CD4-positive, alpha-beta T cell treated with Interleukin-4 for 4 hours (primary cell): ENCODE results near the gene SESN1.
"Not testable (repeated sequence)": the region's sequence is repeated elsewhere in the genome, so short reads cannot be mapped to it uniquely, and the experiment has no call there.

ENCODE experiments used
- DNase-seq: peaks from one replicate; pipeline ENCODE4 v3.0.0-alpha.2; 2020

Gene SESN1

GRCh38 chr6:109093732-109094415, 772 bp downstream of the SESN1 start:
- no peak for DNase-seq

- no peak for DNase-seq
Measured at GRCh38 chr6:109092074-109092473, 2.6 kb downstream of the SESN1 start.

DNA sequence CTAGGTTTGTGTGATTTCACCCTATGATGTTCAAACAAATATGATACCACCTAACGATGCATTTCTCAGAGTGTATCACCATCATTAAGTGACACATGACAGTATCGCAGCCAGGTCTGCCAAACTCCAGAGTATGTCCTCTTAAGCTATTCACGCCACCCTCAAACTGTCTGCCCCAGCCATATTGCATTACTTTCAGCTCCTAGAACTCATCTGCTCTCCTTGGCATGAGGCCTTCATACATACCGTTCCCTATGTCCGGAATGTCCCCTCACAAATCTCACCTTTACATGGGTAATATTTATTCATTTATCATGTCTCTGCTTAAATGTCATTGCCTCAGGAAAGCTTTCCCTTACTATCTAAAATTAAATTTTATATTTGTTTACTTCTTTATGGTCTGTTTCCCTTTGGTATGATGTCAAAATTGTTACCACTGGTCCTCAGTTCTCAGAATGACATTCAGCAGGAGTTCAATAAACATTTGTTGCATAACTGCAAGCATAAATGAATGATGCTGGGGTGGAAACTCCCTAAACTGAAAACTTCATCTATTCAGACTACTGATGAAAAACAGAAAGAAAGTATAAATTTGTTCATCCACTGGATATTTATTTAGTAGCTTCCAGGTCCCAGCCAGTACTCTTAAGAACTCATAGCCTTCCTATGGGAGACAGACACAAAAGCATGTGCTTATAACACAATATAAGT, 3.2 kb downstream of the SESN1 start:
- no peak for DNase-seq

DNA sequence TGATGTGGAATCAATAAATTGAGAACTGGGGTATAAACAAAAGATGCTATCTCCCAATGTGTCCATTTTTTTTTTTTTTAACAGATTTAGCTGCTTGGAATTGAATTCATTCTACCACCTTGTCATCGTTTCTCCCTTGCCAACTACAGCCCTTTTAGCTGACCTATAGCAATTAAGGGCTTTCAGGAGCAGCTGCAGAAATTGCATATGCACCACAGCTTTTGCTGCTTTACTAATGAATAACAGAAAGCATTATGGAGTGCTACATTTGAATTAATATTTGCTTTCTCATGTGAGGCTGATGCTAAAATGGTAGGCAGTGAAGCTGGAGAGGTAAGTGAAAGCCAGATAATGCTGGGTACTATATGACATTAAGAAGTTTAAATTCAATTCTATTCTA, 5.7 kb downstream of the SESN1 start:
- no peak for DNase-seq

DNA sequence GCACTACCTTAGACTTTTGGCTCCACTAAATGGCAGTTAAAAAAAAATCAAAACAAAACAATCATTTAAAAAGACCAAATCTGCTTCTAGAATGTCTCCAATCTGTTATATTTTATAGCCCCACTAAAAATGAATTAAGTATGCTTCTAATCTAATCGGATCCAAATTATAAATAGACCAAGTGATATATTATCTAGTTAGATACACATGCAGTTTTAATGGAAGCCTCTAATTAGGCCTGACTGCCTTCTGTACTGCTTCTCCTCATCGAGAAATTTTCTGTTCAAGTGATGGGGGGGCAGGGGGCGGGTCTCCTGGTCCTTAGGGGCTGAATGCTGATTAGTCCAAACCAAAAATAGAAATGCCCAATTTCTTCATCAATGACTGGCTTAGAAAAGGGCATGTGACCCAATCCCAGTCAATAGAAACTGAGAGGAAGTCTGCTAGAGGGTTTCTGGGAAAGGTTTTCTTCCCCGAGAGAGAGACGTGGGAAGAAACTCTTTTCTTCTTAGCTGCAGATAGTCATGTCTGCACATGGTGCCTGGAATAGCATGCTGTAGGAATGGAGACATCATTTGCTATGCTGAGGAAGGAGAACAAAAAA, 6.9 kb downstream of the SESN1 start:
- no peak for DNase-seq

- not testable (repeated sequence) for DNase-seq
Measured at GRCh38 chr6:109084146-109084545, 10.5 kb downstream of the SESN1 start.

DNA sequence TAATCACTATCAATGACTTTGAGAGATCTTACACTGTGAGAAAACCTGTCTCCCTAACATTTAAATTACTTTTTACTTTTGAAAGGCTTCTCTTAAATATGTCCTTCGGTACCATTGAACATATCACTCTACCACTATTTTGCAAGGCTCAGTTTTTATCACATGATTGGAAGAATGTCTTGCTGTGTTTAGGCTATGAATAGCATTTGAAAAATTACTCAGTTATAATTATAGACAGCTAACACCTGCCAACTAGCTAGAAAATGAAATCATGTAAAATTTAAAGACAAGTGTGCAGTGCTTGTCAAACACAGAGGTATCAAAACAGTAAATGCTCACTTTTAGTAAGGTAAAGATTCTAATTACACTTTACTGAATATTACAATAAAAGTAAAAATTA, 11.0 kb downstream of the SESN1 start:
- DNase-seq = no peak

- DNase-seq = no peak
Measured at GRCh38 chr6:109082188-109082577, 12.5 kb downstream of the SESN1 start.

DNA sequence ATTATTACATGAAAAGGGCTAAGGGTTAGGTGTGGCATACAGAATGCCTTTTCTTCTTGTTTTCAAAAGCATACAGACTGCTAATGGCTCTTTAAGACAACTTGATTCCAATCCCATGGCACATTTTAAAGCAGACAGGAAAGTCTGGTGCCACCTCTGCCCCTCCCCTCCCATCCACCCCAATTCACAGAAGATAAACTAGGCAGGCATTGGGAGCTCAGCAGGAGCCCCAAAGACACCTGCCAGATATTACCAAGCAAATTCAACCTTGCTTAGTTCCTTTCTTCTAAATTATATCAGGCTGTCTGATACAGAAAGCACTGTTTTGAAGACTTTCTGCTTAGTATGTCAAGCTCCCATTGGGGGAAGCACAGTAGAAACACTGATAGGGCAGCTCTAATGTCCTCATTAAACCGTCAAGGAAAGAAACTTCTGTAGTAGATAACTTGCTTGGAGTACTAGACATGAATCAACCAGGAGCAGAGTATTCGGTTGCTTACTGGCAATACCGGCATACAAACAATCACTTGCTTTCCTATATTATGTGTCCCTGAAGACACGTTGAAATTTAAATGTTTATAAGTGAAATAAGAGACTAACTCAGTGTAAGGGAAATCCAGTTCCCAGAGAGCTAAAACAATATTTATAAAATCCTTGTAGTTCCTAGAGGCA, 13.0 kb downstream of the SESN1 start:
- DNase-seq = no peak

DNA sequence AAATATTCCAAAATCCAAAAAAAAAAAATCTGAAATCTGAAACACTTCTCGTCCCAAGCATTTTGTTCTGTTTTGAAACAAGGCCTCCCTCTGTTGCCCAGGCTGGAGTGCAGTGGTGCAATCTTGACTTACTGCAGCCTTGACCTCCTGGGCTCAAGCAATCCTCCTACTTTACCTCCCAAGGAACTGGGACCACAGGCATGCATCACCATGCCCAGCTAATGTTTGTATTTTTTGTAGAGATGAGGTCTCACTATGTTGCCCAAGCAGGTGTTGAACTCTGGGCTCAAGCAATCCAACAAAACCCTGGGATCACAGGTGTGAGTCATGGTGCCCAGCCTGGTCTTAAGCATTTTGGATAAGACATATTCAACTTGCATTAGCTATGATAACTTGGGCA, 13.6 kb downstream of the SESN1 start:
- no peak for DNase-seq

DNA sequence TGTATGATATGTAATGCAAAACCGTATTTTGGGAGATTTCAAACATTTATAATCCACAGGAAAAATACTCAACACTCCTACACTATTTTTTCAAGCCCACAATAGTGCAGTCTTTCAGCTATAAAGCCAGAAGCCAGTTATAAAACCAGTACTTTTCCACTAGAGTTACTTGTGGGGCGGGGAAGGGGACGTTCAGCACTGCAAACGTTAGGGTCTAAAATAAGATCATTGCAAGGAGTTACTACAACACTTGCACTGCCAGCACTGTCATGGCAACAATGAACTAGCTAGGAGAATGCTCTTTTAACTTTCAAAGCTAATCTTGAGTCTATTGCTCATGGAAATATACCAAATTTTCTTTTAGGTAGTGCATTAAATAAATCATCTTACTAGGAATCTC, 14.7 kb downstream of the SESN1 start:
- no peak for DNase-seq

GRCh38 chr6:109076377-109076776, 18.3 kb downstream of the SESN1 start:
- DNase-seq = no peak

DNA sequence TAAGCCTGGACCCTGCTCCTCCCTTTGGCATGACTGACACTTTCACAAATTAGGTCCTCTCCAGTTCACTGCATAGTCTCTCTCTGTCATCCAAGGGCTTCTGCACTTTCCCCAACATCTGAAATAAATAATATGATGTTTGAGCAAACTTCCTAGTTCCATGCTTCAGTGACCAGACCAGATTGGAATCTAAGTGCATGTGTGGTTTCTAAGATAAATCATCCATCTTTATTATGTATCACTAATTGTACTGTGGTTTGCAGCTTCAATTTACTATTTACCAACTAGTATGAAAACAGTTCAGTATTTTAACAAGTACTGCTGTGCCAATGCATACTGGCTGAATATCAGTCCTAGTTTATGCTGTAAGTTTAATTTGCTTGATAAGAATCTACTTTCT, 18.7 kb downstream of the SESN1 start:
- no peak for DNase-seq

DNA sequence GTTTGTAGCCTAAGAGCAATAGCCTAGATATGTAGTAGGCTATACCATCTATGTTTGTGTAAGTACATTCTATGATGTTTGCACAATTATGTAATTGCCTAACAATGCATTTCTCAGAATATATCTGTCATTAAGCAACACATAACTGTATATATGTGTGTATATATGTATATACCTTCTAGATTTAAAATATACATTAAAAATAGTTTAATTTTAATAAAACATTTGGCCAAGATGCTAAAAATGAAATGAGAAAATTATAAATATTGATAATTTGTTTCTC, 20.6 kb downstream of the SESN1 start:
- no peak for DNase-seq

- peak; percentile 82 for DNase-seq
Measured at GRCh38 chr6:109073344-109074132, 21.1 kb downstream of the SESN1 start.

GRCh38 chr6:109071125-109071917, 23.3 kb downstream of the SESN1 start:
- DNase-seq = no peak

GRCh38 chr6:109069746-109070145, 24.9 kb downstream of the SESN1 start:
- DNase-seq = no peak

DNA sequence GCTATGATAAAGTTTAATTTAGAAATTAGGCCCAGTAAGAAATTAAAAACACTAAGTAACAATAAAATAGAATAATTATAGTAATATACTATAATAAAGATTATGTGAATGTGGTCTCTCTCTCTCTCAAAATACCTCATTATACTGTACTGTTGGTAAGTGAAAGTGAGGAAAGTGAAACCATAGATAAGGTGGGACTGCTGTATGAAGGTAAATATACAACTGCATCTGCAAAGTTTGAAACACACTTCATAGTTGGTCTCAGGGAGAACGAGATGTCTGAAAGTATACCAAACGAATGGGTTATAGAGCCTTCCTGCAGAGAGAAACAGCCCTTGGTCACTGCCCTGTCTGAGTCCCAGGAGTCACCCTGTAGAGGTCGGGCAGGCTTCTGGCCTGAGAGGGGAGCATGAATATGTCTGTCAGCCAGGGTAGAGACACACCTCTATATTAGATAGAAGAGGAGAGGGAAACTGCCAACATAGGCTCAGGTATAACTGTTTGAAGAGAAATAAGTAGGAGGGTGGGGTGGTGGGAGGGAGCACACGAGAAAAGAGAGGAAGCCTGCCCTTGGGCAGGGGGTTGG, 31.8 kb downstream of the SESN1 start:
- DNase-seq = no peak

GRCh38 chr6:109062216-109062615, 32.4 kb downstream of the SESN1 start:
- no peak for DNase-seq

GRCh38 chr6:109060571-109060970, 34.1 kb downstream of the SESN1 start:
- DNase-seq = no peak

GRCh38 chr6:109059571-109060021, 35.0 kb downstream of the SESN1 start:
- peak; percentile 80 for DNase-seq

GRCh38 chr6:109059153-109059552, 35.5 kb downstream of the SESN1 start:
- no peak for DNase-seq
